ENCODE results near the gene SRSF7. TPM values are rescaled to one million over a fixed set of nuclear protein-coding genes. Genes with fewer than 3 reads are reported as not detected.
A peak's percentile ranks its signal among the peaks of the same experiment; 100 is the strongest.

SRSF7 gene
- total and polyA plus RNA-seq, 9 of the 15 experiments (the other 6 are each of a cell fraction or from before 2014, with no cell fraction given): 219 to 726 (median 375) TPM

DNA sequence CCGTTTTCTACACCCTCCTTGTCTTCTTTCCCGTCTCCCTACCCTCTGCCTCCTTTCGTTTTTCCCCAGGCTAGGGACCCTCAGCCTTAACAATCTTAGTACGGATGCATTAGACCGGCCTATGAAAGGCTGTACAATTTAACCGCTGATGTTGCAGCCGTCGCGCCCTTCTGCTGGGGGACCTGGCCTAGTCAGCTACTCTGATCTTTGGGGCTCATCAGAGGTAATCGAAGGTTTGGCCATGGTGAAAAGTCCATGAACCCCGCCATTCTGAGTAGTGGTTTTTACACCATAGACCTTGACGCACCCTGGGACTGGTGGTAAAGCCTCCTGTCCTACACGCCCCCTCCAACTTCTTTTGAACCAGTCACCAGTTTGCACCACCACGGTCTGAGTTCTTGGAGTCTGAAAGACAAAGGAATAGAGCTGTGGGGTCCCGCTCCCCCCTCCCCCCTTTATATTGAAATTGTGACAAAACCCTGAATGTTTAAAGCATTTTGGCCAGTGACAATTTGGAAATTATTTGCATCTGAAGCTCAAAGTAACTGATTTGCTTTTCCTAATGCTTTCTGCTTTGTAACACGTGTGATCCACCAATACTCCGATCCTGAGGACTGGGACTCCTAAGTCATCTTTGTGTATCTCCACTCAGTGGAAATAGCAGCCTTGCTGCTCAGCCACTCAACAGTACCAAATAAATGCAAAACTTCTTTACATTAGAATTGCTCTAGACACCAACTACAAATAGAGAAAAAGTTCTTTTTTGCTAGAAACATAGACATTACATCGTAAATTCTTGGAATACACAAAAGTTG, 642 bp upstream of the SRSF7 start (continued):
- TF ChIP-seq ZNF639 (CRISPR knock-in tag; conservative IDR thresholded peaks at IDR 0.05 in 1 of 2, IDR thresholded peaks at IDR 0.05 in 1 of 2): peak in 1 of 2 experiments; percentile 43; a peak in 2 of 4 replicates

GRCh38 chr2:38750011-38750890, 910 bp downstream of the SRSF7 start:
- ATAC-seq: peak; percentile 79
- 0 out of 2 replicates have a peak, but pooled peaks have one; percentile 39 for TF ChIP-seq ZSCAN29 (IDR thresholded peaks at IDR 0.05)
- TF ChIP-seq HSF4 (CRISPR knock-in tag; IDR thresholded peaks at IDR 0.05; ENCODE audit: borderline replicate concordance): no peak
- no peak for TF ChIP-seq NUFIP1 (IDR thresholded peaks at IDR 0.05; ENCODE audit: partially characterized antibody)
- no peak; the same call in 1 of the 2 replicates for TF ChIP-seq OTX1 (CRISPR knock-in tag; IDR thresholded peaks at IDR 0.05)
- peak; percentile 52; the same call in 1 of the 2 replicates for TF ChIP-seq HNRNPL (IDR thresholded peaks at IDR 0.05; ENCODE audit: low read depth, low read length)
- peak; percentile 18; the same call in 1 of the 2 replicates for TF ChIP-seq CTBP1 (IDR thresholded peaks at IDR 0.05; ENCODE audit: borderline replicate concordance)
- TF ChIP-seq ZNF184 (CRISPR knock-in tag; IDR thresholded peaks at IDR 0.05): no peak
- peak; percentile 72 for TF ChIP-seq RB1 (IDR thresholded peaks at IDR 0.05; ENCODE audit: low read depth)
- no peak for TF ChIP-seq EZH2 (IDR thresholded peaks at IDR 0.05; ENCODE audit: borderline replicate concordance, low read depth, low read length)
- TF ChIP-seq ZNF384 (IDR thresholded peaks at IDR 0.05; ENCODE audit: low read depth, low read length): no peak
- no peak for TF ChIP-seq POU5F1 (IDR thresholded peaks at IDR 0.05; ENCODE audit: borderline replicate concordance, low read depth, low read length, partially characterized antibody)
- TF ChIP-seq BCOR (IDR thresholded peaks at IDR 0.05): no peak
- TF ChIP-seq ELF1 (tag; IDR thresholded peaks at IDR 0.05): no peak
- TF ChIP-seq ZNF311 (CRISPR knock-in tag; IDR thresholded peaks at IDR 0.05): no peak
- TF ChIP-seq, protein P1, sequence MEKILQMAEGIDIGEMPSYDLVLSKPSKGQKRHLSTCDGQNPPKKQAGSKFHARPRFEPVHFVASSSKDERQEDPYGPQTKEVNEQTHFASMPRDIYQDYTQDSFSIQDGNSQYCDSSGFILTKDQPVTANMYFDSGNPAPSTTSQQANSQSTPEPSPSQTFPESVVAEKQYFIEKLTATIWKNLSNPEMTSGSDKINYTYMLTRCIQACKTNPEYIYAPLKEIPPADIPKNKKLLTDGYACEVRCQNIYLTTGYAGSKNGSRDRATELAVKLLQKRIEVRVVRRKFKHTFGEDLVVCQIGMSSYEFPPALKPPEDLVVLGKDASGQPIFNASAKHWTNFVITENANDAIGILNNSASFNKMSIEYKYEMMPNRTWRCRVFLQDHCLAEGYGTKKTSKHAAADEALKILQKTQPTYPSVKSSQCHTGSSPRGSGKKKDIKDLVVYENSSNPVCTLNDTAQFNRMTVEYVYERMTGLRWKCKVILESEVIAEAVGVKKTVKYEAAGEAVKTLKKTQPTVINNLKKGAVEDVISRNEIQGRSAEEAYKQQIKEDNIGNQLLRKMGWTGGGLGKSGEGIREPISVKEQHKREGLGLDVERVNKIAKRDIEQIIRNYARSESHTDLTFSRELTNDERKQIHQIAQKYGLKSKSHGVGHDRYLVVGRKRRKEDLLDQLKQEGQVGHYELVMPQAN (IDR thresholded peaks at IDR 0.05; ENCODE audit: borderline replicate concordance): no peak

More at GRCh38 chr2:38750011-38750890, 910 bp downstream of the SRSF7 start:
- ChIA-PET CTCF (ENCODE audit: low intra/inter-chr PET ratio) (no interaction called here), POLR2A (interaction anchor here (0.6 to 3.7 kb wide), 69 partner anchors 8 to 1126 kb away, joined by 3 to 107 read pairs (median 5); partner anchors contain the start of genes ATL2, DHX57, GALM and GEMIN6)
- under 1% methylated on average over 53 of the region's 59 CpGs for WGBS (ENCODE audit: insufficient coverage, low coverage, missing lambda C conversion rate)
- FAIRE-seq (no peak), DNase-seq (ENCODE audit: extremely low read depth in 1 of 4, low spot score in 3 of 4) (peak; percentile 61 to 76 (median 69))
- no peaks in the 10 kb centered on the region for H3K9me3 ChIP-seq (replicated peaks; ENCODE audit: control insufficient read depth, insufficient read depth, low read depth, low read length)
- H3K4me2 ChIP-seq (ENCODE audit: insufficient read depth, low read length): peak overlapping the region; percentile 98
- in situ Hi-C loops (cut with MboI): no loop called here
- H2AFZ ChIP-seq (ENCODE audit: low read depth, low read length): peak overlapping the region; percentile 76
- peaks cover 0 to 29% of the 10 kb centered on the region in 2 experiments; a peak in 3 of 5 replicates for H3K4me1 ChIP-seq (replicated peaks in 1 of 2; ENCODE audit: control insufficient read depth in 2 of 2, insufficient read depth in 2 of 2, low read length in 2 of 2)
- no peaks in the 10 kb centered on the region for H3K27me3 ChIP-seq (ENCODE audit: control insufficient read depth in 2 of 2, insufficient read depth in 2 of 2, low read length in 2 of 2)
- H3K79me2 ChIP-seq (ENCODE audit: control insufficient read depth, insufficient read depth, low read length): peaks cover 59% of the 10 kb centered on the region
- peak overlapping the region; percentile 82 for H3K4me3 ChIP-seq
- peaks cover 35% of the 10 kb centered on the region for H4K20me1 ChIP-seq (replicated peaks; ENCODE audit: control insufficient read depth, insufficient read depth, low read length)
- H3K36me3 ChIP-seq (ENCODE audit: control insufficient read depth, insufficient read depth, low read length): peaks cover 51% of the 10 kb centered on the region
- H3K27ac ChIP-seq (ENCODE audit: extremely low read depth, low read depth, low read length): peak overlapping the region; percentile 99
- no peaks in the 10 kb centered on the region for H3K9me1 ChIP-seq (ENCODE audit: control insufficient read depth, insufficient read depth, low read length)
- peak overlapping the region; percentile 99 to 100 for H3K9ac ChIP-seq (ENCODE audit: insufficient read depth in 1 of 2, low read depth in 2 of 2, low read length in 2 of 2)
- intact Hi-C loops (cut with micrococcal nuclease): loop anchor here (2.0 to 5.0 kb wide), 3 partner anchors 77 to 372 kb away; partner anchors contain the start of gene SOS1
- no TSS peak for BruUV-seq (replicated peaks)

Measured in K562 (cell line).